Stimulated activated CD8-positive, alpha-beta memory T cell treated with anti-CD3 and anti-CD28 coated beads, Interleukin-12 subunit alpha, Interleukin-12 subunit beta, amount 100 ng/mL, for 4 hours (primary cell): Measurements from ENCODE around the gene KLHL41.
A peak's percentile ranks its signal among the peaks of the same experiment; 100 is the strongest.
"Not testable (repeated sequence)": the region's sequence is repeated elsewhere in the genome, so short reads cannot be mapped to it uniquely, and the experiment has no call there.

ENCODE experiments used
- DNase-seq: peaks from one replicate; pipeline ENCODE4 v3.0.0-alpha.2; 2020; ENCODE audit warnings: low read depth

The KLHL41 gene

DNA sequence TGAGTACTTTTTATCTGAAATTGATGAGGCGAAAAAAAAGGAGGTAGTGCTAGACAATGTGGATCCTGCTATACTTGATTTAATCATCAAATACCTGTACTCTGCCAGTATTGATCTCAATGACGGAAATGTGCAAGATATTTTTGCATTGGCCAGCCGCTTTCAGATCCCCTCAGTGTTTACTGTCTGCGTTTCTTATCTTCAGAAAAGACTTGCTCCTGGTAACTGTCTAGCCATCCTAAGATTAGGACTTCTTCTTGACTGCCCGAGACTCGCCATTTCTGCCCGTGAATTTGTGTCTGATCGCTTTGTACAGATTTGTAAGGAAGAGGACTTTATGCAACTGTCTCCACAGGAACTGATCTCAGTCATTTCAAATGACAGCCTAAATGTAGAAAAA lies 453 bp downstream of the KLHL41 start:
- no peak for DNase-seq

DNA sequence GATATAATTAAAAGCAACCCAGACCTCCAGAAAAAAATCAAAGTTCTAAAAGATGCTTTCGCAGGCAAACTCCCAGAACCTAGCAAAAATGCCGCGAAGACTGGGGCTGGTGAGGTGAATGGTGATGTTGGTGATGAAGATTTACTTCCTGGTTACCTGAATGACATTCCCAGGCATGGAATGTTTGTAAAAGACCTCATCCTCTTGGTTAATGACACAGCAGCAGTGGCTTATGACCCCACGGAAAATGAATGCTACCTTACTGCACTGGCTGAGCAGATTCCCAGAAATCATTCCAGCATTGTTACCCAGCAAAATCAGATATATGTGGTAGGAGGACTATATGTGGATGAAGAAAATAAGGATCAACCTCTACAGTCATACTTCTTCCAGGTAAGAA lies 994 bp downstream of the KLHL41 start:
- no peak for DNase-seq

DNA sequence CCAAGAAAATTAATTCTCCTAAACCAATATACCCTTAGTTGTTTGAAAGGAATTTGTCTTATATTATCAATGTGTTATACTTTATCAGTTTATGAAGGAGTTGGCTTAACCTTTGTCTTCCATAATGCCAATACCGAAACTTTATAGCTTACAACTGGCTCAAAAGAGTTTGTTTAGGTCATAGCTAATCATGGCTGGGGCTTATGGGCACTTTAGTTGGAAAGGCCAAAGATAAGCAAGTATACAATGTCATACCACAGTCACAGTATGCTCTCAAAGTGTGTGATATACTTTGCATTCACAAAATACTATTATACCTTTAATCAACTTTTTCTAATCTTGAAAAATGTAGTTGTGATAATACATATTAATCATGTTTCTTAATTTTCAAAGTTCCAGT lies 2.3 kb downstream of the KLHL41 start:
- no peak for DNase-seq

DNA sequence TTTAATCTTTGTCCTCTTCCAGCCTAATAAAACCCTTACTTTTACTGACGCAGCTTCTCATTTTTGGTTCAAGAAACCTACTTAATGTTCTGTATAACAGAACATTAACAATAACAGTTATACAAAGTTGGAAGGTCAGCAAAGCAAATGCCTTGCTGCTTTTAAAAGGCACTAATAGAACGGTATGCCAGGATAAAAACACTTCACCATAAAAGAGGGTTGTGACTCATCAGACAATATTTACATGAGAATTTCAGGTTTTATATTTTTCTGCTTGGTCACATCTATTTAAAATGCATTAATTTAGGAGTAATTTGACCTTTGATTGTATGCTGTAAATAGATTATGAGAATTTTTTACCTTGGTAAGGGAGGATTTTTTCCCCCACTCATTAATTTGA lies 3.0 kb downstream of the KLHL41 start:
- no peak for DNase-seq

DNA sequence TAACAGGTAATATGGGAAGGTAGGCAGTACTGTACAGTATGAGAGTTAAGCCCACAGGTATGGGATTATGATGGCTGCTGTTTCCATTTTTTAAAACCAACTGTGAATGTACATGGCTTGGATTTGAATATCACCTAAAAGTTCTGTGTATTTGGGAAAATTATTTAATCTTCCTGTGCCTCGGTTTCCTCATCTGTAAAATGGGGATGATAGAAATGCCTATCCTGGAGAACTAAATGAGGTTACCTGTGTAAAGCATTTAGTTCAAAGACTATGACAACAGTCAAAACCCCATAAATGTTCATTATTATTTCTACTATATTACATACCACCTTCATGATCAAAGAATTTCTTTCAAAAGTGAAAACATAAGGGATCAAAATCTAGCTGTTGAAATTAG lies 3.6 kb downstream of the KLHL41 start:
- DNase-seq, result no peak

DNA sequence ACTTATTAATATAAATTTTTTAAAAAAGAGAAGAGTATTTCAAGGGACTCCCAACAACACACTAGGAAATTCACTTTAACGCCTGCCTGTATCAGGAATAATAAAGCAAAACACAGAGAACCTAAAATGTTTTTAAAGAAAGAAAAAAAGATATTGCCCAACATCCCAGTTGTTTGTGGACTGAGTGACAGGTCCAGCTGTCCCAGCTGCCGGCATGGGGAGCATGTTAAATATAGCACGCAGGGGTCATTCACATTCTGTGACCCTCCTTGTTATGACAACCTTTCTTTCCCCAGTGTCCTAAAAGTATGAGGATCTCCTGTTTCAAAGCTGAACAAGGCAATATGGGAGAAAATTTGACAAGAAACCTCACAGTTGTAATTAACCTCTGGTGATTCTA lies 4.4 kb downstream of the KLHL41 start:
- DNase-seq, result no peak

DNA sequence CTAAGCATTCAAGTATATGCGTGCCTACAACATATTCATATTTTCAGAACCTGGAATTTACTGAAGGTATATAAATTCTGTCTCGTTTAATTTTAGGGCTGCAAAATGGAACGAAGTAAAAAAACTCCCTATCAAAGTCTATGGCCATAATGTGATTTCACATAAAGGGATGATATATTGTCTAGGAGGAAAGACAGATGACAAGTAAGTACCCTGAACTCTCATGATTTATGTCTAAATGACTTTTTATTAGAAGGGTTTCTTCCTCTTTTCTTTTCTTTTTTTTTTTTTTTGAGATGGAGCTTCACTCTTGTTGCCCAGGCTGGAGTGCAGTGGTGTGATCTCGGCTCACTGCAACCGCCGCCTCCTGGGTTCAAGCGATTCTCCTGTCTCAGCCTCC lies 5.3 kb downstream of the KLHL41 start:
- not testable (repeated sequence) for DNase-seq

DNA sequence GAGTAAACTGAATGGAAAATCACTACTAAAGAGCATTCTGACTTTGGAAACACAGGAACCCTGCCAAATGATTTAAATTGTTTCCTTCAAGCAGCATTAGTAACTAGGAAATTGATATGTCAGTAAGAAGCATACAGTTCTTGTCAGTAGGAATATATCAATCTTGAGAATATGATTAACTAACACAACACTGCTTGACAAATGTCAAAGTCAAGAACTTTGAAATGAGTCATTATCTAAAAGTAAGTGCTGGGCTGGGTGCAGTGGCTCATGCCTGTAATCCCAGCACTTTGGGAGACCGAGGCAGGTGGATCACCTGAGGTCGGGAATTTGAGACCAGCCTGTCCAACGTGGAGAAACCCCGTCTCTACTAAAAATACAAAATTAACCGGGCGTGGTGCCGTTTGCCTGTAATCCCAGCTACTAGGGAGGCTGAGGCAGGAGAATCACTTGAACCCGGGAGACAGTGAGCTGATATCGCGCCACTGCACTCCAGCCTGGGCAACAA lies 7.0 kb downstream of the KLHL41 start:
- DNase-seq, result not testable (repeated sequence)

DNA sequence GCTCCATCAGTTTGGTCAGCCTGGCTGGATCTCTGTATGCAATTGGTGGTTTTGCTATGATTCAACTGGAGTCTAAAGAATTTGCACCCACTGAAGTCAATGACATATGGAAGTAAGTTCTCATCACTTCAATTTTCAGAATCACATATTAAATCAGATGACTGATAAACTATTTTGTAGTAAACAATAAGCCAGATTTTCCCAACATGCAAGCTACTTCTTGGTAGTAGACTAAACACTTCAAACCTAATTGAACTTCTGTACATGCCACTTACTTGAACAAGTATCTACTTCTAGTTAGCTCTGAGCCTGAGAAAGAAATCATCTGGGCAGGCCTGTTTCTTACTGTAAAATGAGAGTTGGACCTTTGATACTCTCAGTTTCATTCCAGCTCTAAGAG lies 11.4 kb downstream of the KLHL41 start:
- DNase-seq, result no peak

DNA sequence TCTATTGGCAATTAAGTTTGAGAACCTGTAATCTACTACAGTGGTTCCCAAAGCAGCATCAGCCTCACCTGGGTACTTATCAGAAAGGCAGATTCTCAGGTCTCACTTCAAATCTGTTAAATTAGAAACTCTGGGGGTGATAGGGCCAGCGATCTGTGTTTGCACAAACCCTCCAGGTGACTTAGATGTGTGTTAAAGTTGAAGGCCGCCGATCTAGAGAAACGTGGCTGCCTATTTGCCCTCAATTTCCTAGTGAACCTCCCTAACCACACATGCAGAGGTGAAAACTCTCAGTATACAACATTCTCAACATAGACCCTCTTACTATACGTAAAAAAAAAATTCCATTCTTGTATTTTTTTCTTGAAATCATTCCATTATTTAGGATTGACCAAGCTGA lies 14.2 kb downstream of the KLHL41 start:
- no peak for DNase-seq

DNA sequence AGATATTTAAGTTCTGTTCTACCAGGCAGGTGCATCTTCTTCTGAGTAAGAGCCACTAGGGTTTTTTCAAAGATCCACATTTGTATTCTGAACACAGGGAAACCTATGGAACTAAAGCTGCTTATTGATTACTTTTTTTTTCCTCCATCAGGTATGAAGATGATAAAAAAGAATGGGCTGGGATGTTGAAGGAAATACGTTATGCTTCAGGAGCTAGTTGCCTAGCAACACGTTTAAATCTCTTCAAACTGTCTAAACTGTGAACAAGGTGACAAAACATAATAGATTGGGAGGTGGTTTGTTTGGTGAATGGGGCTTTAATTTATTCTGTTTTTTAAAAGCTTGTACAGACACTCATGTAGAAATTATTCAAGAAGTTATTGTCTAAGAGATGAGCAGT lies 15.9 kb downstream of the KLHL41 start:
- DNase-seq, result no peak

DNA sequence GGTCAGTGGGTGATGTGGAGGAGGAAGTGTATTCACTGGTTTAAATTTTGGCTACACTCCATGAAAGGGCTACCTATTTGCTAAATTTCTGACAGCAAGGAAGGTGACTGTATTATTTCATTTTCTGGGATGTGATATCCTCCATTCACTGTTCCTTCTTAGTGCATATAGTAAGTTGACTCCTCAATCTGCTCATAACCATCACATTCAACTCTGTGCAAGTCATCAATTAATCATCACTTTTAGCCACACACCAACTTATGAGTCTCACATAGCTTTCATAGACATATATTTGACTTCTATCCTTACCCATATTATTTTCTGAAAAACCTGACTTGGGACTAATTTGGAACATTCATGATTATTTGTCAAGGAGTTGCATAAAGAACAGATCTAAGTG lies 16.9 kb downstream of the KLHL41 start:
- no peak for DNase-seq

DNA sequence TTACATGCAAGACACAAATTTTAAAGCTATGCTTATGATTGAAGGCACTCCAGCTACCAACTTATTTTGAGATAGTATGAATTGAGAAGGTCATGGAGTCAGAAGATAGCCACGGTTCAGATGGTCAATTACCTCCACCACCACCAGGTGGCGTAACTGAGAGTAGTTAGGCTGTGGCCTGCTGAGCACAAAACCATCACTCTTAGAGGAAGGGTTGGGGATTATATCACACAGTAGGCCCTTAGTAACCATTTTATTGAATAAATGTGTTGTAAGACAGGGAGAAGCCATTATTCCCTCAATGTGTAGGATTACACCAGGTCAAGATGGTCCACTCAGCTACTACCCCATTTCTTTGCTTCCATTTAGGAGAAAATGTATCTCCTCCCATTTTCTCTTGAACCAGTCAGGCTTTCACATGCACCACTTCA lies 18.8 kb downstream of the KLHL41 start:
- peak; percentile 34 for DNase-seq

DNA sequence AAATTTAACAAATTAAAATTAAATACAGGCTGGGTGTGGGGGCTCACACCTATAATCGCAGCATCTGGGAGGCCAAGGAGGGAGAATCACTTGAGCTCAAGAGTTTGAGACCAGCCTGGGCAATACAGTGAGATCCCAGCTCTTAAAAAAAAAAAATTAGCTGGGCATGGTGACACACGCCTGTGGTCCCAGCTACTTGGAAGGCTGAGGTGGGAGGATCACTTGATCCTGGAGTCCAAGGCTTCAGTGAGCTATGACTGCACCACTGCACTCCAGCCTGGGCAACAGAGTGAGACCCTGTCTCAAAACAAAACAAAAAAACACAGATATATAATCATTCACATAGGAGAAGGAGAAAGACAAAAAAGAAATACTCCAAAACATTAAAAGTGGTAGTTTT lies 30.0 kb downstream of the KLHL41 start:
- not testable (repeated sequence) for DNase-seq

DNA sequence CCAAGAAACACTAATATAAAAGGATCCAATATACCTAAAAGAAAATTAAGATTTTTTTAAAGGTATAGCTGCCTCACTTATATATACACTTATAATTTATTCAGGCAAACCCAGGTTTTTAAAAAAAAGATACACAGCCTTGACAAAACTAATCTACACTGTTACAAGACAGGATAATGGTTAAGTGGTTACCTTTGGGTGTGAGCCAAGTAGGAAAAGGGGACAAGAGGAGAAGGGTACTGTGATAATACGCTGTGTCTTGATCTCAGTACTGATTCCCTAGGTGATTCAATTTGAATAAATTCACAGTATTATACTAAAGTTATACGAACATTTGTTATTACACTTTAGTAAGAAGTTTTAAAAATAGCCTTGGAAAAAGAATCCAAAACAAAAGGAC lies 30.6 kb downstream of the KLHL41 start:
- DNase-seq, result no peak

DNA sequence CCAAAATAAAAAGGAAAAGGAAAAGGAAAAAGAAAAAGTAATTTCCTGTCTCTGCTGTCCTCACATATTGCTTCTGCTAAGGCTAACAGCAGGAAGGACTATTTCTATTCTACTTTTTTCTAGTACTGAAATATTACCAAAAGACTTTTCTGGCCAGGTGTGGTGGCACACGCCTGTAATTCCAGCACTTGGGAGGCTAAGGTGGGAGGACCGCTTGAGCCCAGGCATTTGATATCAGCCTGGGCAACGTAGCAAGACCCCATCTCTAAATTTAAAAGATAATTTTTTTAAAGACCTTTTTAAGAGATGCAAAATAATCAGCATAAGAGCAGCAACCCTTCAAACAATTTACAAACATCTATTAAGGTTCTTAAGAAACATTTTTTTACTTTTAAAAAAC lies 32.9 kb downstream of the KLHL41 start:
- no peak for DNase-seq

DNA sequence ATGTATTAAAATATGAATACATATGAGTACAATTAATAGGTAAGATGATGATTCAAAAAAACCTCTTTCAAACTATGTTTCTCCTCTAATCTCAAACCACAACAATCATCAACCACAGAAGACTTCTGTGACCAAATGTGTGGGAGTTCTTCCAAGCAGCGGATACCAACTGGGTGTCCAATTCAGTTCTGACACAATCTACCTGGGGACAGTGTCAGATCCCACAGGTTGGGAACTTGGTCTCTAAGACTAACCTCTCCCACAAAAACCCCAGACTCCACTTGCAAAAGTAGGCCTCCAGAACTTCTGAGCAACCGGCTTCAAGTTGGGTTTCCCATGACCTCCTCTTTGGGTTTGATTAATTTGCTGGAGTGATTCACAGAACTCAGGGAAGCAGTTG lies 37.3 kb downstream of the KLHL41 start:
- DNase-seq, result no peak

DNA sequence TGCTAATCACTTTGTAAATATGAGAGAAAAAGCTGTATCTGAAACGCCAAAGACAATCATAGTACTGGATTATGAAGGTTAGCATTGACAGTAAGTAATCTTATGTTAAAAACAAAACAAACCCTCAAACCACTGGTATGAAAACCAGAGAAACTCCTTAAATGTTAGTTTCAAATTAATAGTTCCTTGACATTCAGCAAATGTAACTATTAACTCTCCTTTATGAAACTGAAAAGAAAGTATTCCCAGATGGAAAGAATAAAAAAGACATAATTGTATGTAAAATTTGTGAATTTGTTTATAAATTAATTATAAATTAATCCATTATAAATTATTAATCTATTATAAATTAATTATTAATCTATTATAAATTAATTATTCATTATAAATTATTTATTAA lies 51.9 kb downstream of the KLHL41 start:
- DNase-seq, result no peak

DNA sequence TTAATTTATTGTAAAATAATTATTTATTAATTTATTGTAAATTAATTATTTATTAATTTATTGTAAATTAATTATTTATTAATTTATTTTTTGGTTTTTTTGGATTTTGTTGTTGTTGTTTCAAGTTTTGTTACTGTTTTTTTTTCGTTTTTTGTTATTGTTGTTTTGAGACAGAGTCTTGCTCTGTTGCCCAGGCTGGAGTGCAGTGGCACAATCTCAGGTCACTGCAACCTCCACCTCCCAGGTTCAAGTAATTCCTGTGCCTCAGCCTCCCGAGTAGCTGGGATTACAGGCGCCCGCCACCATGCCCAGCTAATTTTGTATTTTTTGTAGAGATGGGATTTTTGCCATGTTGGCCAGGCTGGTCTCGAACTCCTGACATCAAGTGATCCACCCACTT lies 52.6 kb downstream of the KLHL41 start:
- DNase-seq, result not testable (repeated sequence)

DNA sequence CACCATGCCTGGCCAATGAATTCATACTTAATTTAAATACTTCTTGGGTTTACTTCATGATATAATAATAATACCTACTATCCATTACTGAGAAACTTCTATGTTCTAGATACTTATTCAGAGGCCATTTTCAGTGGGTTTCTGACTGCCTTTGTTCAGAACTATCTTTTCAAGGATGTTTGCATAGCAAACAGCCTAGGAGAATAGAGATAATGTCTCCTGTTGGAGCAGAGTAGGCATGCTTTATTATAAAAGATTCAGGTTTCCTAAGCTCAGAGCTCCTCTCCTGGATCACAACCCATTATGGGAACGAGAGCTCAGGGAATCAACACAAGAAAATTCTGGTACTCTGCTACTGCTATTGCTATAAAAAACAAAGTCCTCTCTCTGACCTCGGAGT lies 53.0 kb downstream of the KLHL41 start:
- DNase-seq, result no peak

DNA sequence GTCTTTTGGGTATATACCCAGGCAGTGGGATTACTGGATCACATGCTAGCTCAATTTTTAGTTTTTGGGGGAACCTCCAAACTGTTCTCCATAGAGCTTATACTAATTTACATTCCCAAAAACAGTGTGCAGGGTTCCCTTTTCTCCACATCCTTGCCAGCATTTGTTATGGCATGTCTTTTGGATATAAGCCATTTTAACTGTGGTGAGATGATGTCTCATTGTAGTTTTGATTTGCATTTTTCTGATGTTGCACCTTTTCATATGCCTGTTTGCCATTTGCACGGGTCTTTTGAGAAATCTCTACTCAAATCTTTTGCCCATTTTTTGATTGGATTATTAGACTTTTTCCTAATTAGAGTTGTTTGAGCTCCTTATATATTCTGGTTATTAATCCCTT lies 56.2 kb downstream of the KLHL41 start:
- no peak for DNase-seq

DNA sequence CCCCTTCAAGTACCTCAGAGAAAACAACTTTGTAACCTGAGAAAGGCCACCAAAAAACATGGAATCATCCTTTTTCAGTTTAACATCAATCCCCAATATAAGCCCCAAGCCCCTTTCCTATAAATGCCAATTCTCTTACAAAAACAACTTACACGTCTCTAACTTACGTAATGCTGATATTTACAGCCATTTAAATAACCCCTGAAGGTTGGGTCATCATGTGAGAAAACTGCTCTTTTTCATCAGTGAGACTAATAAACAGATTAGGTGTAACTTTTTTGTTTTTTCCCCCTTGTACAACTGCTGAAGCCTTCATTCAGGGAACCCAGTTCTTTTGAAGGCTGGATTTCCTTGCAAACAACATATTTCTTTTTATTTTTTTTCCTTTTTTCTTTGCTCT lies 60.4 kb downstream of the KLHL41 start:
- DNase-seq, result no peak

DNA sequence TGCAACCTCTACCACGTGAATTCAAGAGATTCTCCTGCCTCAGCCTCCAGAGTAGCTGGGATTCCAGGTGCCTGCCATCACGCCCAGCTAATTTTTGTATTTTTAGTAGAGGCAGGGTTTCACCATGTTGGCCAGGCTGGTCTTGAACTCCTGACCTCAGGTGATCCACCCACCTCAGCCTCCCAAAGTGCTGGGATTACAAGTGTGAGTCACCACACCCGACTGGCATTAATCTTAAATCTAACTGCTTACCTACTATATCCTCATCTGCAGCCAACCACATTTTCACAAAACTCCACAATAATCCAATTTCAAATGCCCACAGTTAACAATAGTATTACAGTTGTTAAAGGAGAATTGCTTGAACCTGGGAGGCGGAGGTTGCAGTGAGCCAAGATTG lies 61.2 kb downstream of the KLHL41 start:
- not testable (repeated sequence) for DNase-seq

DNA sequence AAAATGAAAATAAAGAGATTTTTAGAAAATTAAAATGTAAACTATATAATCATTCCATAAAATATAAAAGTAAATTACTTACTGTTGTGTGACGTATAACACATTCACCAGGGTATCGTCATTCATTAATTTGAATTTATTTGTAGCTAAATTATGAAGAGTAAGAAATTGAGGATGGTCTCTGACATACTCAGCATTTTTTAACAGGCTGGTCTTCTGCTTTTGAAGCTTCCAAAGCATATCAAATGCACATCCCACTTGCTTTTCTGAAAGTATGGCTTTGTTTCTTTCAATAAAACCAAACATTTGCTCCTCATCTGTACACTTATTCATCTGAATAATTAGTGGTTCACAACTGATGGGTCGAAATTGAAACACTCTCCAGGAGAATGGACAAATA lies 62.1 kb downstream of the KLHL41 start:
- DNase-seq, result no peak

DNA sequence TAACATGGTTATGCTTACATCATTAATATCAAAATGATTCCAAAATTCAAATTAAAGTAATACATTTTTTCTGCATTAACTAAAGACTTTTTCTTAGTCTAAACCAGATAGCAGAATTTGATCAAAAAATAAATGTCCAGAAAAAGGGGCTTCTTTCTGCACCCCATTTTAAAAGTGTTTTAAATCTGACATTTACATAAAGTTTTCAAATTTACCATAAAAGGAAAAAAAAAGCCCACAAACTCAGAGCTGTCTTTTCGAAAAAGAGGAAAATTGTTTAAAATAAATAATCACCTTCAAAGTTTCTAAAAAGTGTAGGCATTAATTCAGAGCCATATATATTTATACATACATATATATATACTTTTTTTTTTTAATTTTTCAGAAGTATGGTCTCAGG lies 62.7 kb downstream of the KLHL41 start:
- no peak for DNase-seq
